Measurements from ENCODE around the gene RBM38.
"Not testable (repeated sequence)": the region's sequence is repeated elsewhere in the genome, so short reads cannot be mapped to it uniquely, and the experiment has no call there.

Gene RBM38

DNA sequence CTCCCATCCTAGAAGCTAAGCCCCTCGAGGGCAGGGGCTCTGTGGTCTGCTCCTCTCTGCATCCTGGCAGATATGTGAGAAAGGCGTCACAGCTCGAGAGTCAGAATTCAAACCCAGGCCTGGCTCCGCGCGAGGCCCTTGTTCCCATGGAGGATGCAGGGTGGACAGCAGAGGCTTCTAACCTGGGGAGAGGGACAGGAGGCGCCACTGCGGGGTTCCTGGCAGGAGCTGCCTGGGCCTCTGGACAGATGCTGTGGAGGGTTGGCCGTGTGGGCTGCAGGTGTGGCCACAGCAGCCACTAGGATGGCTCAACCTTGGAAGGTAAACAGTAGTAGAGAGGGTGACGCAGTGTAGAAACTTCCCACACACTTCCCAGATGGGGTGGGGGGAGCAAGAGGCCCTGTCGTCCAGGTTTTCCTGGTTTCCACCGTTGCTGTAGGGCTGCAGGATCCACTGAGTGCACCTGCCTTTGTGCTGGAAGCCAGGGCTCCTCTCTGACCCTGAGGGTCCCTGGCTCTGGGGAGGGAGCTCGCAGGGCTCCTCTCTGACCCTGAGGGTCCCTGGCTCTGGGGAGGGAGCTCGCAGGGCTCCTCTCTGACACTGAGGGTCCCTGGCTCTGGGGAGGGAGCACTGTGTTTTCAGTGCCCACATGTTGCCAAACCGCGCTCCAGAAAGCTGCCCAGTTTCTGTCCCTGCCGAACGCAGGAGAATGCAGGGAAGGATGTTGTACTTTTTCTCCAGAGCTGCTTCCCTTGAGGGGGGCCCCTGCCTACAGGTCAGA, 14.2 kb downstream of the RBM38 start:
- DNase-seq: no peak

DNA sequence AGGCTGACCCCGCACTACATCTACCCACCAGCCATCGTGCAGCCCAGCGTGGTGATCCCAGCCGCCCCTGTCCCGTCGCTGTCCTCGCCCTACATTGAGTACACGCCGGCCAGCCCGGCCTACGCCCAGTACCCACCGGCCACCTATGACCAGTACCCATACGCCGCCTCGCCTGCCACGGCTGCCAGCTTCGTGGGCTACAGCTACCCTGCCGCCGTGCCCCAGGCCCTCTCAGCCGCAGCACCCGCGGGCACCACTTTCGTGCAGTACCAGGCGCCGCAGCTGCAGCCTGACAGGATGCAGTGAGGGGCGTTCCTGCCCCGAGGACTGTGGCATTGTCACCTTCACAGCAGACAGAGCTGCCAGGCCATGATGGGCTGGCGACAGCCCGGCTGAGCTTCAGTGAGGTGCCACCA, 16.4 kb downstream of the RBM38 start:
- no peak for DNase-seq

- no peak for DNase-seq
These were observed 16.9 kb downstream of the RBM38 start for GRCh38 chr20:57408131-57408530.

- no peak for DNase-seq
These were observed 17.5 kb downstream of the RBM38 start for GRCh38 chr20:57408536-57409233.

- no peak for DNase-seq
These were observed 18.1 kb downstream of the RBM38 start for GRCh38 chr20:57409316-57409671.

- no peak for DNase-seq
These were observed 18.6 kb downstream of the RBM38 start for GRCh38 chr20:57409672-57410397.

- DNase-seq: no peak
These were observed 19.3 kb downstream of the RBM38 start for GRCh38 chr20:57410398-57410920.

DNA sequence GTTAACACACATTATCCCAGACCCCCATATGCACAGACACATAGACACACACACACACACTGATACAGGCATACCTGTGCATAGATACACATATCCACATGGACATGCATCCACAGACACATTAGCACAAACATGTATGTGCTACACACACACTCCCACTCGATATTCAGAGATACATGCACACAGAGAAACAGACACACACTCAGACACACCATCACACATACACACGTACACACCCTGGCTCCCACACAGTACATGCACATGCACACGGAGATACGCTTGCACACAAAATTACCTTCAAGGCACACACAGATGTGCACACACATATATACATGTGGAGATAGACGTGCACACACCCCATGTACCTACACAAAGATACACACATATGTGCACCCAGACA, 19.7 kb downstream of the RBM38 start:
- no peak for DNase-seq

- DNase-seq: no peak
These were observed 20.4 kb downstream of the RBM38 start for GRCh38 chr20:57411406-57412283.

DNA sequence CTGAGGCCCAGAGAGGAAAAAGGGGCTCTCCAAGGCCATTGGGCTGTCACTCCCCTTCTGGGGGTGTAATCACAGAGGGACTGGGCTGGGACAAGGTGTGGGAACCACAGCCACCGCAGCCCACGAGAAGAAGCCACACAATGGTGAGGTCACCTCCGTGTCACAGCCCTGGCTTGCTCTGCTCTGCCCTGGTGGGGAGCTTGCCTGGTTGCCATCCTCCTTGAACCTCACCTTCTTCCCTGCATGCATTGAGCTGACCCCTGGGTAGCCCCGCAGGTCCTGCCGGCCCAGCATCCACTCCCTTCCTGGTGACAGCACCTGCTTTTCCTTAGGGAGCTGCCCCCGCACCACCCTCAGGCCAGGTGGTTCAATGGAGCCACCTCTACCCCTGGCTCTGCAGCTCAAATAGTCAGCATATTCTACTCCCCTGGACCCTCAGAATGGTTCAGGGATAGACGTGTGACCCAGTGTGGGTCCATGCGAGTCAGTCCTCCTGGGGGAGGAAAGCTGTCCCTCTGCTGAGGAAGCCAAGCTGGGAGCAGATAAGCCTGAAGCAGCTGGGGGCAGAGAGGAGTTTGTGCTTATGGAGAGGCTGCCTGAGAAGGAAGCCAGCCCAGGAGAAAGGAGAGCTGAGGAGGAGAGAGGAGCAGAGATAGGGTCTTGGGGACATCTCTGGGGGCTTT, 21.3 kb downstream of the RBM38 start:
- DNase-seq: no peak

GRCh38 chr20:57413986-57414385, 22.8 kb downstream of the RBM38 start:
- DNase-seq: no peak

- no peak for DNase-seq
These were observed 23.8 kb downstream of the RBM38 start for GRCh38 chr20:57414867-57415592.

DNA sequence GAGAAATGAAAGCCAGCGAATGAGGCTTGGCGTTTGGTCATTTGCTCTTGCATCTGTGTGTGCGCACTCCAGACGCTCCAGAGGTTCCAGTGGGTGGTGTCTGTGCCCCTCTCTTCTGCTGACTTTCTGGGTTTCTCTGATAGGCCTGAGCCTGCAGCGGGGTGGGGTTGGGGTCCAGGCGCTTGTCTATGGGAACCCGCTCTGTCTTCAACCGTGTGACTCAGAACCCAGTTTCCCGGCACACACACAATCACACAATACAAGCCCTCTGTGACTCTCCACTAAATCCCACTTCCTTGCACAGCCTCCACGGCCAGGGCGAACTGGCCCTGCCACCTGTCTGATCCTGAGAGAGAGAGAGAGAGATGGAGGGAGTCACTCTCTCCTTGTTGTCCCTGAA, 24.6 kb downstream of the RBM38 start:
- DNase-seq: no peak

- DNase-seq: no peak
These were observed 25.3 kb downstream of the RBM38 start for GRCh38 chr20:57416296-57417022.

- DNase-seq: no peak
These were observed 26.0 kb downstream of the RBM38 start for GRCh38 chr20:57417051-57417689.

DNA sequence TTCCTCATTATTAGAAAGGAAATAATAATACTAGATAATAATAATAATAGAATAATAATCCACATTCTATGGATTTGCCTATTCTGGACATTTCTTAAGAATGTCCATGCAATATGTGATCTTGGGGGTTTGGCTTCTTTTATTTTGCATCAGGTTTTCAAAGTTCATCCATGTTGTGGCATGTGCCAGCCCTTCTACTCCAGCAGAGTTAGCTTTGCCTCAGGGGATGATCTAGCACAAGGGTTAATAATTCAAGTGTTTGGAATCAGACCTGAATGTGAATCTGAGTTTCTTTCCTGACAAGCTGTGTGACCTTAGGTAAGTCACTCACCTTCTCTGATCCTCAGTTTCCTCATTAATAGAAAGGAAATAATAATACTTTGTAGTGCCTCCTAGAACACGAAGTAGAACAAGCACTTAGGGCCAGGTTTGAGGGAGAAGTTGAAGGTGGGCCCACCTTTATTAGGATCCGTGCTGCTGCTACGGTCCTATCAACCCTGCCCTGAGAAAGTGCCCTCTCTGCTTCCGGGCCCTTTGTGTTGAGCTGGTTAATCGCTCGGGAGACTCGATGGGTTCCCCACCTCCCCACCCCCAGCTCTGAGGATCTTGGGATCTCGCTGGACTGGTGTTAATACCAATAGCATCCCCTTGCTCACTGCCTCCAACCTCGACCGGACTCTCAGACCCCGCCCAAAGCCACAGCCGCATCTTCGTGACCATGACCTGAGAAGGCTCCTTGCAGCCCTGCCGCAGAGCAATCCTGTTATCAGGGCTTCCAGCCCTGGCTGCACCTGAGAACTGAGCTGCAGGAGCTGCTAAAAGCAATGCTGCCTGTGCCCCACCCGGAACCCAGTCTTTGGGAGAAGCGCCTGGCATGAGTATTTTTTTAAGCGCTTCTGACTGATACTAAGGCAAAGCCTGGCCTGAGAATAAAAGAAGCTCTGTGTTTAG, 26.9 kb downstream of the RBM38 start:
- no peak for DNase-seq

- not testable (repeated sequence) for DNase-seq
These were observed 28.3 kb downstream of the RBM38 start for GRCh38 chr20:57419479-57419878.

DNA sequence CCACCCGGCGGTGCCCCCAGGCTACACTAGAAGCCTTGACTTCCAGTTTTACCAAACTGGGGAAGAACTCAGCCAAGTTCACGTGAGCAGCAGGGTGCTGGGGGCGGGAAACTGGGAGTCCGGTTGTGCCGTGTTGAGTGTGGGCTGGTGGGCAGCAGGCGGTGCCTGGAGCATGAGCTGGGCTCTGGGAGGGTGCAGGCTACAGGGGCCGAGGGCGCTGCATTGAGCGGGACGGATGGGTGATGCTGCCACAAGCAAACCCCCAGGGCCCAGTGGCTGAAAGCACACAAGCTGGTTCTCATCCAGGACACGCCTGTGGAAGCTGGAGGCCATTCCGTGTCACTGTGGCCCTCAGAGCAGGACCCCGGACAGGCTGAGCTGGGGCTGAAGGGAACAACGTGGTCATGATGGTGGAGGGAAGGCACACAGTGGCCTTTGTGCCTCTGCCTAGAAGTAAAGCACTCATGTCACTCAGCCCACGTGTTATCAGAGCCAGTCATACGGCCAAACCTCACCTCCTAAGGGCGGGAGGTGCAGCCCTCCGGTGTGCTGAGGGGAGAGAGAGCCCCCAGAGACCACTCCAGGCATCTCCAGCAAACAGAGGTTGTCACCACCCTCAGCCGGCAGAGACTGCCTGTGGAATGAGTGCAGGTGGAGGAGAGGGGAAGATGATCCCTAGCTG, 29.5 kb downstream of the RBM38 start:
- no peak for DNase-seq

Measured in NCI-H1694 (cell line).